Measurements from ENCODE around the gene KCNK13.

GRCh38 chr14:90091393-90091792 lies 29.6 kb downstream of the KCNK13 start:
- TF ChIP-seq YY1 (IDR thresholded peaks at IDR 0.05; ENCODE audit: low read depth) (no peak), EGR1 (IDR thresholded peaks at IDR 0.05) (no peak), RAD21 (IDR thresholded peaks at IDR 0.05; ENCODE audit: low read depth) (no peak), REST (IDR thresholded peaks at IDR 0.05; ENCODE audit: low read depth) (no peak), MAX (IDR thresholded peaks at IDR 0.05) (no peak), TCF12 (IDR thresholded peaks at IDR 0.05; ENCODE audit: low read depth) (peak; percentile 60), TAF1 (IDR thresholded peaks at IDR 0.05; ENCODE audit: low read depth) (no peak), NFIC (IDR thresholded peaks at IDR 0.05) (peak; percentile 95), TEAD4 (IDR thresholded peaks at IDR 0.05) (peak; percentile 84), CEBPB (IDR thresholded peaks at IDR 0.05) (no peak), EP300 (IDR thresholded peaks at IDR 0.05; ENCODE audit: borderline replicate concordance) (peak; percentile 65; the same call in 1 of the 2 replicates), FOXM1 (IDR thresholded peaks at IDR 0.05; ENCODE audit: borderline replicate concordance, low read depth) (no peak), ZBTB7A (IDR thresholded peaks at IDR 0.05; ENCODE audit: low read depth) (no peak)
- TF ChIP-seq, protein P1, sequence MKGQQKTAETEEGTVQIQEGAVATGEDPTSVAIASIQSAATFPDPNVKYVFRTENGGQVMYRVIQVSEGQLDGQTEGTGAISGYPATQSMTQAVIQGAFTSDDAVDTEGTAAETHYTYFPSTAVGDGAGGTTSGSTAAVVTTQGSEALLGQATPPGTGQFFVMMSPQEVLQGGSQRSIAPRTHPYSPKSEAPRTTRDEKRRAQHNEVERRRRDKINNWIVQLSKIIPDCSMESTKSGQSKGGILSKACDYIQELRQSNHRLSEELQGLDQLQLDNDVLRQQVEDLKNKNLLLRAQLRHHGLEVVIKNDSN (IDR thresholded peaks at IDR 0.05), result no peak
